ENCODE data around the gene PIP5K1B. TPM values are rescaled to one million over a fixed set of nuclear protein-coding genes. Genes with fewer than 3 reads are reported as not detected.

Gene PIP5K1B
- total and polyA plus RNA-seq, 2 of the 13 experiments (the other 11 are each of a cell fraction or from before 2014, with no cell fraction given), result 15.8 to 17.5 TPM

DNA sequence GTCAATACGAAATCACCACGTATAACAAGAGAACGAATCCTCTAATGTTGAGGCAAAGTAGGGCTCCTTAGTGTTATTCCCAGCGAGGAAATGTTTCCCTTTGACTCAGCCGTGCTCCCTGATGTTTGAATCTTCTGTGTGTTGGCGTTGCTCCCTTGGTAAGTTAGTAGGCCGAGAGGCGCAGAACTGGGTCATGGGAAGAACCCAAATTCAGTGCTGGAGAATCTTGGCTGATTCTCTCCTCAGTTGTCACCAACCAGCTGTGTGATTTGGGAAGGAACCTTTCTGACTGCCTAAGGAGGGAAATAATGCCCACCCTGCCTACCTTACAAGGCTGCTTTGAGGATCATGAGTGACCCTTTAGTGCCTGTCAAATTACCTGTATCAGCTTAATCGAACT is 286.4 kb downstream of the PIP5K1B start:
- DNase-seq (ENCODE audit: low spot score) (no peak), ATAC-seq (no peak), FAIRE-seq (no peak)
- Histone ChIP-seq H3K27ac (ENCODE audit: extremely low read length, insufficient read depth, low read length) (no peak overlapping the region), H4K20me1 (ENCODE audit: insufficient read depth, low read length) (no peaks in the 10 kb centered on the region), H3K36me3 (replicated peaks in 1 of 2; ENCODE audit: control insufficient read depth in 1 of 2, insufficient read depth in 2 of 2, low read length in 2 of 2) (peaks cover 1 to 17% of the 10 kb centered on the region in 2 experiments; a peak in 2 of 5 replicates), H3K9ac (ENCODE audit: insufficient read depth, low read depth, low read length) (no peak overlapping the region), H3K9me3 (ENCODE audit: low read length) (no peaks in the 10 kb centered on the region), H3K4me2 (ENCODE audit: low read depth, low read length) (no peak overlapping the region), H3K4me3 (replicated peaks in 1 of 3; ENCODE audit: insufficient read depth in 1 of 3, low read depth in 2 of 3, low read length in 3 of 3) (no peak overlapping the region), H3K27me3 (ENCODE audit: control insufficient read depth in 1 of 2, insufficient read depth in 2 of 2, low read length in 2 of 2) (no peaks in the 10 kb centered on the region), H3K79me2 (ENCODE audit: insufficient read depth, low read length) (no peaks in the 10 kb centered on the region), H3K4me1 (ENCODE audit: insufficient read depth, low read length) (no peaks in the 10 kb centered on the region), H2AFZ (ENCODE audit: low read length) (no peak overlapping the region)
- ChIA-PET POLR2A (no interaction called here), CTCF (ENCODE audit: low intra/inter-chr PET ratio, low total read pairs) (no interaction called here)
- in situ Hi-C loops (cut with HindIII; ENCODE audit: extremely low pct_ligation_motif_present, low pct_unique_long_range_greater_than_20kb), result no loop called here
- intact Hi-C loops (cut with micrococcal nuclease; ENCODE audit: unreplicated experiment), result no loop called here
- BruUV-seq (replicated peaks), result no TSS peak
- TF ChIP-seq, protein P1, sequence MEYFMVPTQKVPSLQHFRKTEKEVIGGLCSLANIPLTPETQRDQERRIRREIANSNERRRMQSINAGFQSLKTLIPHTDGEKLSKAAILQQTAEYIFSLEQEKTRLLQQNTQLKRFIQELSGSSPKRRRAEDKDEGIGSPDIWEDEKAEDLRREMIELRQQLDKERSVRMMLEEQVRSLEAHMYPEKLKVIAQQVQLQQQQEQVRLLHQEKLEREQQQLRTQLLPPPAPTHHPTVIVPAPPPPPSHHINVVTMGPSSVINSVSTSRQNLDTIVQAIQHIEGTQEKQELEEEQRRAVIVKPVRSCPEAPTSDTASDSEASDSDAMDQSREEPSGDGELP (IDR thresholded peaks at IDR 0.05; ENCODE audit: borderline replicate concordance, low read depth), result no peak
- no peak for TF ChIP-seq DNMT1 (CRISPR knock-in tag; IDR thresholded peaks at IDR 0.05)
- no peak for TF ChIP-seq ISL2 (CRISPR knock-in tag; IDR thresholded peaks at IDR 0.05)
- TF ChIP-seq ZBTB20 (CRISPR knock-in tag; IDR thresholded peaks at IDR 0.05; ENCODE audit: borderline replicate concordance, low read depth), result no peak
- no peak for TF ChIP-seq GATA4 (IDR thresholded peaks at IDR 0.05; ENCODE audit: borderline replicate concordance, low read depth)
- TF ChIP-seq, protein P2, sequence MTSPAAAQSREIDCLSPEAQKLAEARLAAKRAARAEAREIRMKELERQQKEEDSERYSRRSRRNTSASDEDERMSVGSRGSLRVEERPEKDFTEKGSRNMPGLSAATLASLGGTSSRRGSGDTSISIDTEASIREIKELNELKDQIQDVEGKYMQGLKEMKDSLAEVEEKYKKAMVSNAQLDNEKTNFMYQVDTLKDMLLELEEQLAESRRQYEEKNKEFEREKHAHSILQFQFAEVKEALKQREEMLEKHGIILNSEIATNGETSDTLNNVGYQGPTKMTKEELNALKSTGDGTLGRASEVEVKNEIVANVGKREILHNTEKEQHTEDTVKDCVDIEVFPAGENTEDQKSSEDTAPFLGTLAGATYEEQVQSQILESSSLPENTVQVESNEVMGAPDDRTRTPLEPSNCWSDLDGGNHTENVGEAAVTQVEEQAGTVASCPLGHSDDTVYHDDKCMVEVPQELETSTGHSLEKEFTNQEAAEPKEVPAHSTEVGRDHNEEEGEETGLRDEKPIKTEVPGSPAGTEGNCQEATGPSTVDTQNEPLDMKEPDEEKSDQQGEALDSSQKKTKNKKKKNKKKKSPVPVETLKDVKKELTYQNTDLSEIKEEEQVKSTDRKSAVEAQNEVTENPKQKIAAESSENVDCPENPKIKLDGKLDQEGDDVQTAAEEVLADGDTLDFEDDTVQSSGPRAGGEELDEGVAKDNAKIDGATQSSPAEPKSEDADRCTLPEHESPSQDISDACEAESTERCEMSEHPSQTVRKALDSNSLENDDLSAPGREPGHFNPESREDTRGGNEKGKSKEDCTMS (CRISPR knock-in tag; conservative IDR thresholded peaks at IDR 0.05), result no peak
- no peak for TF ChIP-seq POLR2AphosphoS2 (IDR thresholded peaks at IDR 0.05; ENCODE audit: low read depth, low read length)
- no peak for TF ChIP-seq NCOA5 (CRISPR knock-in tag; IDR thresholded peaks at IDR 0.05)
- TF ChIP-seq ZNF274 (CRISPR knock-in tag; IDR thresholded peaks at IDR 0.05), result no peak
- no peak for TF ChIP-seq HMGA1 (CRISPR knock-in tag; conservative IDR thresholded peaks at IDR 0.05)
- TF ChIP-seq, protein P3, sequence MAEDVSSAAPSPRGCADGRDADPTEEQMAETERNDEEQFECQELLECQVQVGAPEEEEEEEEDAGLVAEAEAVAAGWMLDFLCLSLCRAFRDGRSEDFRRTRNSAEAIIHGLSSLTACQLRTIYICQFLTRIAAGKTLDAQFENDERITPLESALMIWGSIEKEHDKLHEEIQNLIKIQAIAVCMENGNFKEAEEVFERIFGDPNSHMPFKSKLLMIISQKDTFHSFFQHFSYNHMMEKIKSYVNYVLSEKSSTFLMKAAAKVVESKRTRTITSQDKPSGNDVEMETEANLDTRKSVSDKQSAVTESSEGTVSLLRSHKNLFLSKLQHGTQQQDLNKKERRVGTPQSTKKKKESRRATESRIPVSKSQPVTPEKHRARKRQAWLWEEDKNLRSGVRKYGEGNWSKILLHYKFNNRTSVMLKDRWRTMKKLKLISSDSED (CRISPR knock-in tag; IDR thresholded peaks at IDR 0.05), result no peak
- no peak for TF ChIP-seq ZNF567 (CRISPR knock-in tag; IDR thresholded peaks at IDR 0.05; ENCODE audit: borderline replicate concordance)
- WGBS (ENCODE audit: low lambda C conversion rate), result 92% methylated on average over 9 of the region's 9 CpGs
